OCI-LY7 (cell line): ENCODE data around the gene UBAP1L. TPM values are rescaled to one million over a fixed set of nuclear protein-coding genes. Genes with fewer than 3 reads are reported as not detected.

Experiments used
- BruUV-seq: library from RNA; stranded (reverse); fragments of 400-500 nt; replicated peaks from 2 replicates; lab custom pipeline; 2021; lab: Mats Ljungman, UMichigan
- CTCF ChIA-PET: fragments of 300-600 bp; sonication (Branson Sonifier 250); formaldehyde crosslinking; loops from one replicate; lab custom pipeline; 2022; ENCODE audit warnings: antibody characterized with exemption; ENCODE audit not compliant: unreplicated experiment; lab: Charles Lee
- POLR2A ChIA-PET: fragments of 300-600 bp; sonication (Branson Sonifier 250); formaldehyde crosslinking; loops from one replicate; lab custom pipeline; 2022; ENCODE audit warnings: antibody characterized with exemption; lab: Charles Lee
- DNase-seq: peaks from one replicate; pipeline ENCODE4 v3.0.0-alpha.2; 2015; ENCODE audit warnings: low spot score
- H2AFZ ChIP-seq: fragments of 200-600 bp; sonication (generic), shearing (Covaris generic); 2 replicates; pipeline ENCODE4 v1.6.1; 2014; ENCODE audit warnings: mild to moderate bottlenecking, antibody characterized with exemption, low read length, moderate library complexity
- H3K27ac ChIP-seq: fragments of 200-600 bp; sonication (generic); 2 replicates; pipeline ENCODE4 v1.5.1; 2014; ENCODE audit warnings: mixed run types, low read depth, mild to moderate bottlenecking, moderate library complexity, low read length, inconsistent platforms; ENCODE audit not compliant: poor library complexity, severe bottlenecking
- H3K36me3 ChIP-seq: fragments of 200-600 bp; sonication (generic); 2 replicates; pipeline ENCODE4 v1.6.1; 2014; ENCODE audit warnings: mild to moderate bottlenecking, antibody characterized with exemption, low read length, moderate library complexity, mixed read lengths; ENCODE audit not compliant: insufficient read depth
- H3K4me1 ChIP-seq: fragments of 200-600 bp; sonication (generic); 2 replicates; pipeline ENCODE4 v1.5.1; 2014; ENCODE audit warnings: mild to moderate bottlenecking, low read length; ENCODE audit not compliant: insufficient read depth, poor library complexity, severe bottlenecking
- H3K4me2 ChIP-seq: fragments of 200-600 bp; sonication (generic); 2 replicates; pipeline ENCODE4 v1.6.1; 2014; ENCODE audit warnings: mild to moderate bottlenecking, low read length
- H3K4me3 ChIP-seq: fragments of 200-600 bp; sonication (generic); 2 replicates; pipeline ENCODE4 v1.5.1; 2014; ENCODE audit warnings: mild to moderate bottlenecking, low read depth, low read length; ENCODE audit not compliant: poor library complexity, severe bottlenecking
- H3K79me2 ChIP-seq: fragments of 200-600 bp; sonication (generic); 2 replicates; pipeline ENCODE4 v1.6.1; 2016; ENCODE audit warnings: low read depth, mild to moderate bottlenecking, low read length, moderate library complexity, mixed read lengths; ENCODE audit not compliant: insufficient read depth
- H3K9me2 ChIP-seq: fragments of 200-600 bp; sonication (generic); 2 replicates; pipeline ENCODE4 v1.6.1; 2016; ENCODE audit warnings: mild to moderate bottlenecking, low read length, mixed read lengths; ENCODE audit not compliant: insufficient read depth
- H3K9me3 ChIP-seq: fragments of 200-600 bp; sonication (generic); 2 replicates; pipeline ENCODE4 v1.6.1; 2014; ENCODE audit warnings: mild to moderate bottlenecking, mixed run types, low read length, mixed read lengths
- H4K20me1 ChIP-seq: fragments of 200-600 bp; sonication (generic); 2 replicates; pipeline ENCODE4 v1.6.1; 2014; ENCODE audit warnings: mild to moderate bottlenecking, antibody characterized with exemption, low read length, moderate library complexity, mixed read lengths; ENCODE audit not compliant: insufficient read depth
- CTCF ChIP-seq: fragments of 200-600 bp; sonication (generic); conservative IDR thresholded peaks from 2 replicates; pipeline ENCODE4 v1.5.1; 2014; ENCODE audit warnings: mild to moderate bottlenecking, antibody characterized with exemption, low read length, moderate library complexity, mixed read lengths
- EZH2phosphoT487 ChIP-seq: fragments of 200-600 bp; sonication (generic); IDR thresholded peaks from 2 replicates; pipeline ENCODE4 v1.6.1; 2018; ENCODE audit warnings: low read depth, borderline replicate concordance, mild to moderate bottlenecking, mixed run types, antibody characterized with exemption, low read length, moderate library complexity, mixed read lengths
- intact Hi-C: fragments of 100-400 bp; cut with micrococcal nuclease; formaldehyde crosslinking; loops from one replicate; pipeline ENCODE4 v1.10.0; 2022; ENCODE audit not compliant: unreplicated experiment
- total RNA-seq, 2 experiments: library from RNA; depleted of rRNA in 1 of 2; stranded (reverse); fragments of >200 nt in 1 of 2; shearing (Covaris generic) in 1 of 2; gene quantifications; 2 replicates each; pipeline ENCODE4 v1.2.3, GENCODE V29; 2014 to 2022

UBAP1L gene
- total RNA-seq, 2 experiments from 2014 or later, result 7.4 to 8.3 TPM

DNA sequence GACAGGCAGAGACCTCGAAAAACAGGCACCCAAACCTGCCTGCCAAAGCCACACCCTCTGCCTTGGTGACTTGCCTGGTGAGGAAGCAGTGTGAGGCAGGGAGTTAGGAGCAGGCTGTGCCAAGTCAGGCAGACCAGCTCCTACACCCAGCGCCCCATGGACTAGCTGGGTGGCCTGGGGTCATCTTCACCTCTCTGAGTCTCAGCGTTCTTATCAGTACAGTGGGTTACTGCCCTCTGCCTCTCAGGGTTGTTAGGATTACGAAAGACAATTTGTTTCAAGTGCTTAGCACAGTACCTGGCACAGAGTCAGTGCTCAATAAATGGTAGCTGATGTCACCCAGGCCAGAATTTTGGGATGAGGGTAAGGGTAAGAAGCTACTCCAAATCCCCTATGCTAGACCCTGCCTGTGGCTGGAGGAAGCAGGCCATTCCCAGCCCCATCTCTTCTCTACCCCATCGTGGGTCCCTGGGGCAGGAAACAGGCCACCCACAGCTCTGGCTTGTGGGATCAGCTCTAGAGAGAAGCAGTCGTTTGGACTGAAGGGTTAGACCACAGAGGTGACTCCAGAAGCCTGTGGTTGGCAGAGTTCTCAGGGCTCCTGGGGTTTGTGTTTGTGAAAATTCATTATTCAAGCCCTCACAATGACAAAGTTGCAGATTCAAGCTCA lies 59.7 kb downstream of the UBAP1L start:
- Histone ChIP-seq H3K79me2 (no peaks in the 10 kb centered on the region), H3K4me2 (no peak overlapping the region), H3K9me2 (no peaks in the 10 kb centered on the region), H2AFZ (no peak overlapping the region), H4K20me1 (no peaks in the 10 kb centered on the region), H3K4me3 (no peak overlapping the region), H3K36me3 (no peaks in the 10 kb centered on the region), H3K9me3 (no peaks in the 10 kb centered on the region), H3K27ac (no peak overlapping the region), H3K4me1 (peaks cover 11% of the 10 kb centered on the region)
- CTCF ChIA-PET, result interaction anchor here (0.6 kb wide), 1 partner anchor 18 kb away, joined by 3 read pairs; no protein-coding TSS in a partner anchor
- no peak for TF ChIP-seq CTCF
- no peak for TF ChIP-seq EZH2phosphoT487
- no TSS peak for BruUV-seq
- DNase-seq, result no peak
- intact Hi-C loops, result loop anchor here (2.0 kb wide), 1 partner anchor 31 kb away; no protein-coding TSS in a partner anchor
- POLR2A ChIA-PET, result interaction anchor here (0.8 kb wide), 1 partner anchor 242 kb away, joined by 3 read pairs; no protein-coding TSS in a partner anchor

DNA sequence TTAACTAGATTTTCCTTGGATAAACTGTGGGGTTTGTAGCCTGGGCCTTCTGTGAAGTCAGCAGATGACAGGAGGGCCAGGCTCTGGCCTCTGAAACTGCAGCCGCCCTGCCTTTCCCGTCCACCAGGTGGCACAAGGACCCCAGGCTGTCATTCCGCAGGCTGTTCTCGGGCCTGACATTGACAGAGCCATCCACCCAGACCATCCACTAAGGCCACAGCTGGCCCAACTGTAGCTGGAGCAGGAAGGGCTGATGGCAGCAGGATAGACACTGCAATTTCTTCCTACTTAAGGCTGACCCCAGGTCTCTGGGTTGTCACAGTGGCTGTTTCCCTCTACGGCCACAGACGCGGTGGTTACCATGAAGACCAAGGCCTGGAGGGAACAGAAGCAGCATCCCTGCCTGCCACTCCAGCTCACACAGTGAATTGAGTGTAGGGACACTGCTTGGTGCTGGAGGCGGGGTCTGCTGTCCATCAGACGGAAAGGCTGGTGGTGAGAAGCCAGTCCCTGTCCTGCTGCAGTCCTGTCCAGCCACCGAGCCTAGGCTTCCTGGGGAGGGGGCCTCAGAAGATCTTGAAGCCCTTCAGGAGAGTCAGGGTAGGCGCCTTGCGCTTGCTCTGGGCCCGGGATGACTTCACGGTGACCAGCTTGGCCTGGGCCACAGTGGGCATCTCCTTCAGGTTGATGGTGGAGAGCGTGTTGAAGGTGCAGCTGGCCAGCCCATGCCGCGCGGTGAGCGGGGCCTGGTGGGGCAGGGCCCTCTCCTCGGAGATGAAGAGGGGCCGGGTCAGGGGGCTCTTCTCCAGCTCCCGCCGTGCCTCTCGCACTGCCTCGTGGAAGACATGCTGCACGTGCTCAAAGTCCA lies 60.4 kb downstream of the UBAP1L start:
- BruUV-seq, result no TSS peak
- no peak overlapping the region for H3K4me2 ChIP-seq
- H3K9me3 ChIP-seq, result no peaks in the 10 kb centered on the region
- intact Hi-C loops, result loop anchor here (1.0 to 2.0 kb wide), 4 partner anchors 21 to 243 kb away; no protein-coding TSS in a partner anchor
- POLR2A ChIA-PET, result interaction anchor here (0.8 kb wide), 1 partner anchor 243 kb away, joined by 3 read pairs; no protein-coding TSS in a partner anchor
- CTCF ChIA-PET, result no interaction called here
- H3K4me1 ChIP-seq, result peaks cover 17% of the 10 kb centered on the region
- no peaks in the 10 kb centered on the region for H3K36me3 ChIP-seq
- H3K27ac ChIP-seq, result no peak overlapping the region
- no peaks in the 10 kb centered on the region for H3K79me2 ChIP-seq
- H3K4me3 ChIP-seq, result no peak overlapping the region
- no peaks in the 10 kb centered on the region for H4K20me1 ChIP-seq
- peak; percentile 70 for DNase-seq
- H2AFZ ChIP-seq, result no peak overlapping the region; the same call in 1 of the 2 replicates
- H3K9me2 ChIP-seq, result no peaks in the 10 kb centered on the region
- TF ChIP-seq EZH2phosphoT487 (no peak), CTCF (peak; percentile 85)
